HCT116 (cell line): ENCODE results near the gene MGA. TPM values are rescaled to one million over a fixed set of nuclear protein-coding genes. Genes with fewer than 3 reads are reported as not detected.

Source experiments
- ATAC-seq: fragments of 200-7000 bp; cut with Tn5 transposase; 2 replicates; pipeline ENCODE4 v1.9.1; 2020; ENCODE audit warnings: mild to moderate bottlenecking, moderate library complexity
- BruUV-seq: library from RNA; stranded (reverse); fragments of 400-500 nt; replicated peaks from 2 replicates; lab custom pipeline; 2021; lab: Mats Ljungman, UMichigan
- CTCF ChIA-PET: fragments of 300-600 bp; sonication (Branson Sonifier 250); formaldehyde crosslinking; loops from one replicate; lab custom pipeline; 2021; ENCODE audit warnings: antibody characterized with exemption; lab: Charles Lee
- POLR2A ChIA-PET: fragments of 300-600, 350-600 bp; sonication (Branson Sonifier 250); formaldehyde crosslinking; loops from one replicate; lab custom pipeline; 2021; ENCODE audit warnings: antibody characterized with exemption; lab: Charles Lee
- RAD21 ChIA-PET, 2 experiments: fragments of 300-600 bp; sonication (Branson Sonifier 250); formaldehyde crosslinking; loops; one replicate each; lab custom pipeline; 2023; ENCODE audit warnings: low total read pairs in 2 of 2; ENCODE audit not compliant: uncharacterized antibody in 2 of 2, unreplicated experiment in 2 of 2, low non-redundant PET in 1 of 2; lab: Charles Lee
- DNase-seq: peaks from one replicate; pipeline ENCODE4 v3.0.0-alpha.2; 2010; ENCODE audit warnings: low read depth, low spot score
- H2AFZ ChIP-seq: fragments of 200-600 bp; shearing (Covaris generic), sonication (generic); 2 replicates; pipeline ENCODE4 v1.6.1; 2017; ENCODE audit warnings: low read depth, mixed run types, mixed read lengths, antibody characterized with exemption, low read length; ENCODE audit not compliant: poor library complexity, severe bottlenecking
- H3K27ac ChIP-seq: 2 replicates; pipeline ENCODE4 v1.5.1; 2012; ENCODE audit warnings: low read depth, low read length
- H3K27me3 ChIP-seq: fragments of 200-600 bp; sonication (generic); 2 replicates; pipeline ENCODE4 v1.6.1; 2016; ENCODE audit warnings: mixed run types, low read length, mixed read lengths; ENCODE audit not compliant: insufficient read depth
- H3K36me3 ChIP-seq, 2 experiments: fragments of 200-500 bp in 1 of 2; fragments of 200-600 bp in 1 of 2; sonication (Bioruptor generic) in 1 of 2; sonication (generic) in 1 of 2; 2 replicates each; pipeline versions ENCODE4 v1.5.1 to v1.6.1; 2014 to 2016; ENCODE audit warnings: low read length in 2 of 2, inconsistent platforms in 1 of 2, mixed read lengths in 1 of 2, mixed run types in 1 of 2; ENCODE audit not compliant: insufficient read depth in 2 of 2, control insufficient read depth in 1 of 2
- H3K4me1 ChIP-seq, 2 experiments: fragments of 200-600 bp in 1 of 2; sonication (generic) in 1 of 2; 2 replicates each; pipeline versions ENCODE4 v1.5.1 to v1.6.1; 2012 to 2017; ENCODE audit warnings: low read length in 2 of 2, inconsistent platforms in 1 of 2, mild to moderate bottlenecking in 1 of 2, mixed read lengths in 1 of 2, mixed run types in 1 of 2, moderate library complexity in 1 of 2; ENCODE audit not compliant: insufficient read depth in 2 of 2, control insufficient read depth in 1 of 2
- H3K4me2 ChIP-seq: fragments of 200-600 bp; sonication (generic); 2 replicates; pipeline ENCODE4 v1.6.1; 2017; ENCODE audit warnings: mixed run types, low read length, mixed read lengths
- H3K4me3 ChIP-seq, 2 experiments: fragments of 200-600 bp in 1 of 2; sonication (generic) in 1 of 2; replicated peaks in 1 of 2; 2 replicates each; pipeline ENCODE4 v1.5.1; 2011 to 2016; ENCODE audit warnings: low read length in 2 of 2, control low read depth in 1 of 2, low read depth in 1 of 2, mild to moderate bottlenecking in 1 of 2, mixed read lengths in 1 of 2, mixed run types in 1 of 2
- H3K79me2 ChIP-seq: fragments of 200-600 bp; sonication (generic); 2 replicates; pipeline ENCODE4 v1.6.1; 2017; ENCODE audit warnings: mild to moderate bottlenecking, mixed run types, low read length, moderate library complexity, mixed read lengths; ENCODE audit not compliant: insufficient read depth
- H3K9ac ChIP-seq: fragments of 200-600 bp; sonication (generic); 2 replicates; pipeline ENCODE4 v1.6.1; 2016; ENCODE audit warnings: low read length, mixed read lengths
- H3K9me2 ChIP-seq: fragments of 200-600 bp; sonication (generic), shearing (Covaris generic); 2 replicates; pipeline ENCODE4 v1.6.1; 2017; ENCODE audit warnings: mixed run types, mild to moderate bottlenecking, moderate library complexity; ENCODE audit not compliant: insufficient read depth
- H3K9me3 ChIP-seq, 2 experiments: fragments of 200-500 bp in 1 of 2; fragments of 200-600 bp in 1 of 2; sonication (Bioruptor generic) in 1 of 2; sonication (generic) in 1 of 2; 2 replicates each; pipeline ENCODE4 v1.6.1; 2014 to 2017; ENCODE audit warnings: low read length in 2 of 2, mixed read lengths in 2 of 2, inconsistent platforms in 1 of 2, low read depth in 1 of 2, mild to moderate bottlenecking in 1 of 2, mixed run types in 1 of 2, moderate library complexity in 1 of 2; ENCODE audit not compliant: control insufficient read depth in 1 of 2, insufficient read depth in 1 of 2
- H4K20me1 ChIP-seq: fragments of 200-600 bp; sonication (generic), shearing (Covaris generic); 2 replicates; pipeline ENCODE4 v1.6.1; 2017; ENCODE audit warnings: mixed run types, mild to moderate bottlenecking, moderate library complexity; ENCODE audit not compliant: insufficient read depth
- ATF3 ChIP-seq: IDR thresholded peaks from 2 replicates; pipeline ENCODE4 v1.6.1; 2012
- CTCF ChIP-seq, 3 experiments: fragments of 200-600 bp in 1 of 3; sonication (generic) in 1 of 3; IDR thresholded peaks in 2 of 3; conservative IDR thresholded peaks in 1 of 3; 2 replicates each; pipeline ENCODE4 v1.5.1; 2012 to 2017; ENCODE audit warnings: low read depth in 2 of 3, low read length in 2 of 3, antibody characterized with exemption in 1 of 3, borderline replicate concordance in 1 of 3, control low read depth in 1 of 3, mild to moderate bottlenecking in 1 of 3, mixed read lengths in 1 of 3, mixed run types in 1 of 3, moderate library complexity in 1 of 3; ENCODE audit not compliant: insufficient read depth in 1 of 3
- EGR1 ChIP-seq: IDR thresholded peaks from 2 replicates; pipeline ENCODE4 v1.6.1; 2012; ENCODE audit warnings: low read depth
- RAD21 ChIP-seq: IDR thresholded peaks from 2 replicates; pipeline ENCODE4 v1.6.1; 2012; ENCODE audit warnings: low read depth, mild to moderate bottlenecking
- REST ChIP-seq: IDR thresholded peaks from 2 replicates; pipeline ENCODE4 v1.6.1; 2012; ENCODE audit warnings: low read depth
- SRF ChIP-seq: IDR thresholded peaks from 2 replicates; pipeline ENCODE4 v1.6.1; 2012; ENCODE audit warnings: low read depth
- TCF7L2 ChIP-seq: IDR thresholded peaks from 2 replicates; pipeline ENCODE4 v1.7.0; 2011; ENCODE audit warnings: borderline replicate concordance, inconsistent platforms; ENCODE audit not compliant: insufficient read depth, insufficient read length; ENCODE audit errors: extremely low read depth
- intact Hi-C: fragments of 100-400 bp; cut with micrococcal nuclease; formaldehyde crosslinking; loops from 2 replicates; pipeline ENCODE4 v1.10.0; 2022
- total RNA-seq: library from RNA; stranded (reverse); gene quantifications from one replicate; pipeline ENCODE4 v1.2.1, GENCODE V29; 2021; ENCODE audit not compliant: unreplicated experiment

The MGA gene
- total RNA-seq, 1 experiment from 2014 or later = 28.9 TPM

- CTCF ChIA-PET = interaction anchor here (0.6 to 5.1 kb wide), 23 partner anchors 10 to 364 kb away, joined by 3 to 125 read pairs (median 9); partner anchors contain the start of gene EHD4
- intact Hi-C loops = loop anchor here (2.0 kb wide), 1 partner anchor 307 kb away; no protein-coding TSS in a partner anchor
- TF ChIP-seq RAD21 (no peak), CTCF (IDR thresholded peaks at IDR 0.05 in 2 of 3, conservative IDR thresholded peaks at IDR 0.05 in 1 of 3; ENCODE audit: borderline replicate concordance in 1 of 3, insufficient read depth in 1 of 3, low read depth in 2 of 3, low read length in 2 of 3) (no peak), REST (no peak), TCF7L2 (no peak), ATF3 (no peak), EGR1 (no peak), SRF (0 out of 2 replicates have a peak, but pooled peaks have one; percentile 3)
- TF ChIP-seq, all 23 proteins: peak for 1
- Histone ChIP-seq H3K27ac (peak overlapping the region; percentile 73; the same call in 1 of the 2 replicates), H3K79me2 (peaks cover 24% of the 10 kb centered on the region; the same call in 1 of the 2 replicates), H3K4me2 (peak overlapping the region; percentile 90), H4K20me1 (no peaks in the 10 kb centered on the region), H3K36me3 (no peaks in the 10 kb centered on the region), H3K9me3 (no peaks in the 10 kb centered on the region), H3K27me3 (no peaks in the 10 kb centered on the region), H3K4me3 (peak overlapping the region; percentile 79 to 80), H3K4me1 (peaks cover 14 to 31% of the 10 kb centered on the region in 2 experiments), H3K9ac (0 out of 2 replicates have a peak overlapping the region, but pooled peaks have one; percentile 71), H2AFZ (no peak overlapping the region), H3K9me2 (no peaks in the 10 kb centered on the region)
- BruUV-seq = no TSS peak
- DNase-seq (no peak), ATAC-seq (no peak)
- POLR2A ChIA-PET = interaction anchor here (0.7 to 2.7 kb wide), 4 partner anchors 28 to 170 kb away, joined by 3 to 12 read pairs (median 3); no protein-coding TSS in a partner anchor
- RAD21 ChIA-PET = interaction anchor here (0.8 to 3.2 kb wide), 7 partner anchors 33 to 170 kb away, joined by 3 to 16 read pairs (median 12); no protein-coding TSS in a partner anchor
Measured at GRCh38 chr15:41773332-41773728, 113.1 kb downstream of the MGA start.
